22Rv1 (cell line): Measurements from ENCODE around the gene FBXO30.

Experiments used
- ZFX ChIP-seq: fragments of 450-650 bp; IDR thresholded peaks from 2 replicates; pipeline ENCODE4 v1.6.1; 2017; ENCODE audit warnings: antibody characterized with exemption, borderline replicate concordance
- TF ChIP-seq, protein P1 (sequence below): fragments of 450-650 bp; IDR thresholded peaks from 2 replicates; pipeline ENCODE4 v1.5.1; 2017; ENCODE audit warnings: mild to moderate bottlenecking

GRCh38 chr6:145816392-145816791, 1.8 kb upstream of the FBXO30 start:
- TF ChIP-seq, protein P1, sequence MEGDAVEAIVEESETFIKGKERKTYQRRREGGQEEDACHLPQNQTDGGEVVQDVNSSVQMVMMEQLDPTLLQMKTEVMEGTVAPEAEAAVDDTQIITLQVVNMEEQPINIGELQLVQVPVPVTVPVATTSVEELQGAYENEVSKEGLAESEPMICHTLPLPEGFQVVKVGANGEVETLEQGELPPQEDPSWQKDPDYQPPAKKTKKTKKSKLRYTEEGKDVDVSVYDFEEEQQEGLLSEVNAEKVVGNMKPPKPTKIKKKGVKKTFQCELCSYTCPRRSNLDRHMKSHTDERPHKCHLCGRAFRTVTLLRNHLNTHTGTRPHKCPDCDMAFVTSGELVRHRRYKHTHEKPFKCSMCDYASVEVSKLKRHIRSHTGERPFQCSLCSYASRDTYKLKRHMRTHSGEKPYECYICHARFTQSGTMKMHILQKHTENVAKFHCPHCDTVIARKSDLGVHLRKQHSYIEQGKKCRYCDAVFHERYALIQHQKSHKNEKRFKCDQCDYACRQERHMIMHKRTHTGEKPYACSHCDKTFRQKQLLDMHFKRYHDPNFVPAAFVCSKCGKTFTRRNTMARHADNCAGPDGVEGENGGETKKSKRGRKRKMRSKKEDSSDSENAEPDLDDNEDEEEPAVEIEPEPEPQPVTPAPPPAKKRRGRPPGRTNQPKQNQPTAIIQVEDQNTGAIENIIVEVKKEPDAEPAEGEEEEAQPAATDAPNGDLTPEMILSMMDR = no peak
- no peak for TF ChIP-seq ZFX
